GM12878 (cell line): ENCODE data around the gene NR6A1. TPM values are rescaled to one million over a fixed set of nuclear protein-coding genes. Genes with fewer than 3 reads are reported as not detected.

Source experiments
- ATAC-seq: fragments of 200-7000 bp; cut with Tn5 transposase; 3 replicates; pipeline ENCODE4 v1.9.1; 2020; ENCODE audit warnings: mild to moderate bottlenecking, moderate library complexity
- BruUV-seq: library from RNA; stranded (reverse); fragments of 400-500 nt; replicated peaks from 2 replicates; lab custom pipeline; 2021; lab: Mats Ljungman, UMichigan
- CTCF ChIA-PET: fragments of 300-600 bp; sonication (Branson Sonifier 250); formaldehyde crosslinking; extraction: SDS; loops from one replicate; lab custom pipeline; 2021; ENCODE audit warnings: inconsistent platforms; lab: Yijun Ruan, JAX
- POLR2A ChIA-PET: fragments of 350-600 bp; formaldehyde crosslinking; extraction: SDS; loops from one replicate; lab custom pipeline; 2021; ENCODE audit warnings: inconsistent platforms; lab: Charles Lee
- RAD21 ChIA-PET: fragments of 300-600 bp; sonication (Branson Sonifier 250); formaldehyde crosslinking; loops from one replicate; lab custom pipeline; 2023; ENCODE audit warnings: antibody characterized with exemption; ENCODE audit not compliant: unreplicated experiment; lab: Charles Lee
- SMC1A ChIA-PET: fragments of 300-600 bp; sonication (Branson Sonifier 250); formaldehyde crosslinking; loops from one replicate; lab custom pipeline; 2023; ENCODE audit not compliant: unreplicated experiment, uncharacterized antibody; lab: Charles Lee
- DNase-seq: peaks from one replicate; pipeline ENCODE4 v3.0.0-alpha.2; 2011; ENCODE audit warnings: low read depth, low spot score
- FAIRE-seq: peaks from 3 replicates; lab custom pipeline; 2011; peaks lifted over from hg19 to GRCh38; lab: Jason Lieb, UNC
- H2AFZ ChIP-seq: 2 replicates; pipeline ENCODE4 v1.6.0; 2011; ENCODE audit warnings: low read depth, low read length, control low read depth; ENCODE audit not compliant: control insufficient read depth
- H3K27ac ChIP-seq: 2 replicates; pipeline ENCODE4 v1.5.1; 2011; ENCODE audit warnings: control low read depth; ENCODE audit not compliant: control insufficient read depth, insufficient read depth
- H3K27me3 ChIP-seq, 2 experiments: replicated peaks in 1 of 2; 2 replicates each; pipeline versions ENCODE4 v1.6.0 to v1.6.1; 2011; ENCODE audit warnings: low read length in 1 of 2; ENCODE audit not compliant: control insufficient read depth in 2 of 2, insufficient read depth in 2 of 2
- H3K36me3 ChIP-seq, 2 experiments: 2 replicates each; pipeline ENCODE4 v1.5.1; 2011; ENCODE audit warnings: low read length in 1 of 2; ENCODE audit not compliant: control insufficient read depth in 2 of 2, insufficient read depth in 2 of 2
- H3K4me1 ChIP-seq: 2 replicates; pipeline ENCODE4 v1.6.1; 2011; ENCODE audit warnings: mild to moderate bottlenecking, low read length, moderate library complexity, mixed read lengths; ENCODE audit not compliant: control insufficient read depth, insufficient read depth
- H3K4me2 ChIP-seq: 2 replicates; pipeline ENCODE4 v1.6.0; 2011; ENCODE audit warnings: control low read depth; ENCODE audit not compliant: control insufficient read depth, insufficient read depth
- H3K4me3 ChIP-seq: fragments of 200-600 bp; sonication (generic); 2 replicates; pipeline ENCODE4 v1.5.1; 2016
- H3K79me2 ChIP-seq: 2 replicates; pipeline ENCODE4 v1.6.0; 2011; ENCODE audit warnings: low read length; ENCODE audit not compliant: control insufficient read depth, insufficient read depth
- H3K9ac ChIP-seq: 2 replicates; pipeline ENCODE4 v1.8.0; 2011; ENCODE audit warnings: low read length, control low read depth, mixed read lengths; ENCODE audit not compliant: control insufficient read depth, insufficient read depth
- H3K9me3 ChIP-seq: replicated peaks from 3 replicates; pipeline ENCODE4 v1.5.1; 2011; ENCODE audit warnings: mild to moderate bottlenecking, low read length; ENCODE audit not compliant: control insufficient read depth, insufficient read depth
- H4K20me1 ChIP-seq: 2 replicates; pipeline ENCODE4 v1.6.0; 2011; ENCODE audit not compliant: control insufficient read depth, insufficient read depth
- CHD4 ChIP-seq: fragments of 200-600 bp; sonication (generic); IDR thresholded peaks from 2 replicates; pipeline ENCODE4 v1.6.1; 2016; ENCODE audit warnings: mild to moderate bottlenecking
- NFIC ChIP-seq: IDR thresholded peaks from 2 replicates; pipeline ENCODE4 v1.6.1; 2012; ENCODE audit warnings: low read depth, mild to moderate bottlenecking, inconsistent platforms, low read length, moderate library complexity
- SREBF1 ChIP-seq: IDR thresholded peaks from 2 replicates; pipeline ENCODE4 v1.6.1; 2012; ENCODE audit warnings: mild to moderate bottlenecking, low read length
- SUPT20H ChIP-seq: IDR thresholded peaks from 2 replicates; pipeline ENCODE4 v1.6.1; 2011; ENCODE audit warnings: low read depth, mild to moderate bottlenecking, low read length, moderate library complexity, borderline replicate concordance; ENCODE audit not compliant: control insufficient read depth
- TCF12 ChIP-seq: IDR thresholded peaks from 2 replicates; pipeline ENCODE4 v1.6.1; 2011; ENCODE audit warnings: low read depth, mild to moderate bottlenecking, low read length
- WGBS: methylation state at CpG from one replicate; pipeline ENCODE4 v1.1.6; 2016; ENCODE audit warnings: low lambda C conversion rate; ENCODE audit not compliant: insufficient replicate concordance, insufficient coverage; ENCODE audit errors: missing lambda C conversion rate; 5-methylcytosine and 5-hydroxymethylcytosine counted together
- in situ Hi-C: fragments of 300-500 bp; cut with MboI; formaldehyde crosslinking; loops from 9 replicates; pipeline ENCODE4 v1.14.3; 2018; ENCODE audit warnings: mixed read lengths
- intact Hi-C: fragments of 100-400 bp; cut with micrococcal nuclease; formaldehyde crosslinking; loops from one replicate; pipeline ENCODE4 v1.14.2; 2022; ENCODE audit not compliant: unreplicated experiment
- polyA plus RNA-seq, 11 experiments: library from polyadenylated mRNA; depleted of rRNA in 4 of 11; unstranded in 6 of 11; stranded (reverse) in 5 of 11; fragments of >200 nt; fragmentation: Nextera tagmentation in 4 of 11; fragmentation: Illumina TruSeq in 1 of 11; extraction: Ambion mirVana in 4 of 11; extraction: Trizol in 1 of 11; gene quantifications; 1 replicate in 1 of 11; 2 replicates in 10 of 11; pipeline versions ENCODE4 v1.2.1 to v1.2.3, GENCODE V29; 2011 to 2016; ENCODE audit warnings: inconsistent platforms in 2 of 11, missing spikeins in 2 of 11, low read depth in 1 of 11
- total RNA-seq, 4 experiments: library from RNA; depleted of rRNA in 3 of 4; stranded (reverse); fragments of >200 nt in 3 of 4; fragmentation: Illumina TruSeq in 1 of 4; extraction: Trizol in 1 of 4; gene quantifications; 2 replicates each; pipeline versions ENCODE4 v1.2.1 to v1.2.3, GENCODE V29; 2013 to 2021
- TF ChIP-seq, protein P1 (sequence below): IDR thresholded peaks from 2 replicates; pipeline ENCODE4 v1.6.1; 2012; ENCODE audit warnings: low read depth, low read length, improper control_type of control experiment
- TF ChIP-seq, protein P2 (sequence below): fragments of 450-650 bp; conservative IDR thresholded peaks from 2 replicates; pipeline ENCODE4 v1.6.1; 2017; ENCODE audit warnings: mild to moderate bottlenecking, moderate library complexity

Gene NR6A1
- total and polyA plus RNA-seq, 10 of the 15 experiments (the other 5 are each of a cell fraction or from before 2014, with no cell fraction given): 1.2 to 9.2 (median 4.6) TPM

DNA sequence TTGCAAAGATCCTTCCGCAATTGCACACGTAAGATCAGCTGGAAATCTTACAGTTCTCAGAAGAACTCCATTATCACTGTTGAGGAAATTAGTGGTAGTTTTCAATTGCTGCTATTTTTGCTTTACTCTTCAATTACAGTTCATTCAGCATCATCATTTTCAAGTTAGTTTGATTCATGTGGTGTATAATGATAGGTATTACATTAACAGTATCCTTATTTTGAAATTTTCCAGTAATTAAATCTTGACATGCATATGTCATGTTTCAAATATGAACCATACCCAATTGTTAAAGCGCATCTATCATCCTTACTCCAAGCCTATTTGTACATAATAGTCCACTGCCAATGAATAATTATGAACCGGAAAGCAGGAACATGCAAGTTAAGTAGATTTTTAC, 60.3 kb downstream of the NR6A1 start:
- WGBS: 98% methylated on average over 4 of the region's 4 CpGs

More for the DNA sequence above, 60.3 kb downstream of the NR6A1 start:
- no peaks in the 10 kb centered on the region; the same call in 1 of the 2 replicates for H3K4me1 ChIP-seq
- no peaks in the 10 kb centered on the region for H3K36me3 ChIP-seq
- FAIRE-seq (no peak), DNase-seq (no peak), ATAC-seq (no peak)
- intact Hi-C loops (loop anchor here (1.0 to 5.0 kb wide), 3 partner anchors 158 to 662 kb away; no protein-coding TSS in a partner anchor), in situ Hi-C loops (loop anchor here (5.0 kb wide), 1 partner anchor 93 kb away; no protein-coding TSS in a partner anchor)
- ChIA-PET RAD21 (interaction anchor here (0.6 to 7.5 kb wide), 13 partner anchors 10 to 229 kb away, joined by 3 to 231 read pairs (median 5); no protein-coding TSS in a partner anchor), CTCF (interaction anchor here (1.1 to 13.8 kb wide), 26 partner anchors 8 to 662 kb away, joined by 3 to 424 read pairs (median 8); no protein-coding TSS in a partner anchor), POLR2A (interaction anchor here (0.6 to 1.9 kb wide), 7 partner anchors 23 to 277 kb away, joined by 3 to 6 read pairs (median 5); no protein-coding TSS in a partner anchor), SMC1A (interaction anchor here (0.7 to 15.2 kb wide), 19 partner anchors 12 to 174 kb away, joined by 3 to 320 read pairs (median 7); no protein-coding TSS in a partner anchor)
- H3K9me3 ChIP-seq: no peaks in the 10 kb centered on the region
- no peak overlapping the region for H3K4me2 ChIP-seq
- H4K20me1 ChIP-seq: no peaks in the 10 kb centered on the region
- H3K4me3 ChIP-seq: no peak overlapping the region
- H3K27me3 ChIP-seq: no peaks in the 10 kb centered on the region
- no peak overlapping the region for H3K27ac ChIP-seq
- peaks cover 8% of the 10 kb centered on the region for H3K79me2 ChIP-seq
- TF ChIP-seq CHD4 (no peak), TCF12 (no peak), SUPT20H (no peak), NFIC (no peak), SREBF1 (no peak)
- TF ChIP-seq, protein P1, sequence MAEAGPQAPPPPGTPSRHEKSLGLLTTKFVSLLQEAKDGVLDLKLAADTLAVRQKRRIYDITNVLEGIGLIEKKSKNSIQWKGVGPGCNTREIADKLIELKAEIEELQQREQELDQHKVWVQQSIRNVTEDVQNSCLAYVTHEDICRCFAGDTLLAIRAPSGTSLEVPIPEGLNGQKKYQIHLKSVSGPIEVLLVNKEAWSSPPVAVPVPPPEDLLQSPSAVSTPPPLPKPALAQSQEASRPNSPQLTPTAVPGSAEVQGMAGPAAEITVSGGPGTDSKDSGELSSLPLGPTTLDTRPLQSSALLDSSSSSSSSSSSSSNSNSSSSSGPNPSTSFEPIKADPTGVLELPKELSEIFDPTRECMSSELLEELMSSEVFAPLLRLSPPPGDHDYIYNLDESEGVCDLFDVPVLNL: no peak
- TF ChIP-seq, protein P2, sequence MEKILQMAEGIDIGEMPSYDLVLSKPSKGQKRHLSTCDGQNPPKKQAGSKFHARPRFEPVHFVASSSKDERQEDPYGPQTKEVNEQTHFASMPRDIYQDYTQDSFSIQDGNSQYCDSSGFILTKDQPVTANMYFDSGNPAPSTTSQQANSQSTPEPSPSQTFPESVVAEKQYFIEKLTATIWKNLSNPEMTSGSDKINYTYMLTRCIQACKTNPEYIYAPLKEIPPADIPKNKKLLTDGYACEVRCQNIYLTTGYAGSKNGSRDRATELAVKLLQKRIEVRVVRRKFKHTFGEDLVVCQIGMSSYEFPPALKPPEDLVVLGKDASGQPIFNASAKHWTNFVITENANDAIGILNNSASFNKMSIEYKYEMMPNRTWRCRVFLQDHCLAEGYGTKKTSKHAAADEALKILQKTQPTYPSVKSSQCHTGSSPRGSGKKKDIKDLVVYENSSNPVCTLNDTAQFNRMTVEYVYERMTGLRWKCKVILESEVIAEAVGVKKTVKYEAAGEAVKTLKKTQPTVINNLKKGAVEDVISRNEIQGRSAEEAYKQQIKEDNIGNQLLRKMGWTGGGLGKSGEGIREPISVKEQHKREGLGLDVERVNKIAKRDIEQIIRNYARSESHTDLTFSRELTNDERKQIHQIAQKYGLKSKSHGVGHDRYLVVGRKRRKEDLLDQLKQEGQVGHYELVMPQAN: no peak
- no TSS peak for BruUV-seq
- H3K9ac ChIP-seq: no peak overlapping the region
- H2AFZ ChIP-seq: no peak overlapping the region
